NCI-H510A treated with DMSO at 0.1 percent for 48 hours (cell line): Measurements from ENCODE around the gene NUTM2E.
"Not testable (repeated sequence)": the region's sequence is repeated elsewhere in the genome, so short reads cannot be mapped to it uniquely, and the experiment has no call there.

ENCODE experiments used
- DNase-seq: peaks from one replicate; lab custom pipeline; 2025; lab: John Stamatoyannopoulos, UW

Gene NUTM2E

GRCh38 chr10:79826496-79827215, at the start of gene NUTM2E:
TSS of gene NUTM2E (plus strand) at chr10:79826739. CDS start at chr10:79841741, 15,002 bp downstream.
- not testable (repeated sequence) for DNase-seq

GRCh38 chr10:79777997-79778396, 48.5 kb upstream of the NUTM2E start:
- not testable (repeated sequence) for DNase-seq

- peak; percentile 29 for DNase-seq
Observed at GRCh38 chr10:79779310-79779938, 47.1 kb upstream of the NUTM2E start.

- not testable (repeated sequence) for DNase-seq
Observed at GRCh38 chr10:79779992-79780391, 46.5 kb upstream of the NUTM2E start.

- not testable (repeated sequence) for DNase-seq
Observed at GRCh38 chr10:79781584-79781983, 45.0 kb upstream of the NUTM2E start.

- not testable (repeated sequence) for DNase-seq
Observed at GRCh38 chr10:79787455-79787952, 39.0 kb upstream of the NUTM2E start.

GRCh38 chr10:79789351-79789750, 37.2 kb upstream of the NUTM2E start:
- not testable (repeated sequence) for DNase-seq

GRCh38 chr10:79791906-79792517, 34.5 kb upstream of the NUTM2E start:
- DNase-seq = not testable (repeated sequence)

GRCh38 chr10:79799337-79799736, 27.2 kb upstream of the NUTM2E start:
- DNase-seq = not testable (repeated sequence)

GRCh38 chr10:79805857-79806256, 20.7 kb upstream of the NUTM2E start:
- DNase-seq = not testable (repeated sequence)

- not testable (repeated sequence) for DNase-seq
Observed at GRCh38 chr10:79811895-79812294, 14.6 kb upstream of the NUTM2E start.

- not testable (repeated sequence) for DNase-seq
Observed at GRCh38 chr10:79816290-79816689, 10.2 kb upstream of the NUTM2E start.

GRCh38 chr10:79823387-79823786, 3.2 kb upstream of the NUTM2E start:
- not testable (repeated sequence) for DNase-seq

GRCh38 chr10:79825587-79826011, 940 bp upstream of the NUTM2E start:
- not testable (repeated sequence) for DNase-seq

GRCh38 chr10:79826131-79826495, 426 bp upstream of the NUTM2E start:
- DNase-seq = not testable (repeated sequence)

- DNase-seq = not testable (repeated sequence)
Observed at GRCh38 chr10:79833833-79834232, 7.3 kb downstream of the NUTM2E start.

- not testable (repeated sequence) for DNase-seq
Observed at GRCh38 chr10:79835891-79836290, 9.4 kb downstream of the NUTM2E start.

- not testable (repeated sequence) for DNase-seq
Observed at GRCh38 chr10:79836891-79837290, 10.4 kb downstream of the NUTM2E start.

- DNase-seq = not testable (repeated sequence)
Observed at GRCh38 chr10:79838441-79838840, 11.9 kb downstream of the NUTM2E start.

GRCh38 chr10:79853191-79853854, 26.8 kb downstream of the NUTM2E start:
- DNase-seq = not testable (repeated sequence)

- DNase-seq = not testable (repeated sequence)
Observed at GRCh38 chr10:79862269-79862668, 35.7 kb downstream of the NUTM2E start.

GRCh38 chr10:79862803-79863202, 36.3 kb downstream of the NUTM2E start:
- not testable (repeated sequence) for DNase-seq
